GM12865 (cell line): ENCODE measurements around the gene TOMM22.

ENCODE experiments used
- DNase-seq: peaks from one replicate; pipeline ENCODE4 v3.0.0; 2010; ENCODE audit warnings: low read depth
- H3K4me3 ChIP-seq: 2 replicates; pipeline ENCODE4 v1.5.1; 2011; ENCODE audit warnings: mild to moderate bottlenecking, low read depth, low read length, control low read depth
- CTCF ChIP-seq: IDR thresholded peaks from 2 replicates; pipeline ENCODE4 v1.5.1; 2011; ENCODE audit warnings: low read length, control low read depth, low read depth, inconsistent platforms; ENCODE audit not compliant: insufficient read depth; ENCODE audit errors: missing control alignments

Gene TOMM22

DNA sequence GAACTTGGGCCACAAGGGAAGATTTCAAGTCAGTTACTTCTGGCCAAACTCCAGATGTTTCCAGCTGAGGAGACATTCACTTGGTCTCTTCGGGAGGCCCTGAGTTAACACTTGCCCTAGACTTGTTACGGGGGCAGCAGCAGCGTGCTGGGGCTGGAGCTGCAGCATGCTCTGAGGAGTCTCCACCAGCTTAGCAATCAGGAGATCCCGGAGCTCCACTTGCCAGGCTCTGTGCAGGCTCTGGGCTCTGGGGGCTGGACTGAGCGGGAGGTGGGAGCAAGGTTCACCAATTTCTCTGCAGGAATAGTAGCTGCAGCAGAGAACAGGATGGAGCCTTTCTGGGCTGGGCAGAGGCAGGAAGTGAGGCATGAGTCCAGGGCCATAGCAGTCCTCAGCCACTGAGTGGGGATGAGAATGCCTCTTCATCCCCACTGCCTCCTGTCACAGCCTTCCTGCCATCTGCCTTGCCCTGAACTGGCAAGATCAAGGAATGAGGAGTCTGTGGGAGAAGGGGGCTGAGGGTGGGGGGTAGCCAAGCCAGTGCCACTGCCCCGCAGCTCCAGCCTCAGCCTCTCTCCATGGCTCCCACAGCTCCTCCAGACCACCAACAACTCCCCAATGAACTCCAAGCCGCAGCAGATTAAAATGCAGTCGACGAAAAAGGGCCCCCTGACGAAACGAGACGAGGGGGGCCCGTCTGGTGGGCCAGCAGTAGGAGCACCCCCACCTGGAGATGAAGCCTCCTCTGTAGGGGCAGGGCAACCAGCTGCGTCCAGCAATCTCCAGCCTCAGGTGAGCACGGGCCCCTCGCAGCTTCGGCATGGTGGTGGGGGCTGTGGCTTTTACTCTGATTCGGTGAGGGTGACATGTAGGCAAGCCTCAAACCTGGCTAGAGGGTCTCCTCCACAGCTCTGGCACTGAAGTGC lies 47.4 kb downstream of the TOMM22 start:
- TF ChIP-seq CTCF = no peak
- DNase-seq = no peak
- no peak overlapping the region for H3K4me3 ChIP-seq

- no peak for TF ChIP-seq CTCF
- no peak for DNase-seq
- H3K4me3 ChIP-seq = no peak overlapping the region
These were observed 48.2 kb downstream of the TOMM22 start for GRCh38 chr22:38729946-38730345.

DNA sequence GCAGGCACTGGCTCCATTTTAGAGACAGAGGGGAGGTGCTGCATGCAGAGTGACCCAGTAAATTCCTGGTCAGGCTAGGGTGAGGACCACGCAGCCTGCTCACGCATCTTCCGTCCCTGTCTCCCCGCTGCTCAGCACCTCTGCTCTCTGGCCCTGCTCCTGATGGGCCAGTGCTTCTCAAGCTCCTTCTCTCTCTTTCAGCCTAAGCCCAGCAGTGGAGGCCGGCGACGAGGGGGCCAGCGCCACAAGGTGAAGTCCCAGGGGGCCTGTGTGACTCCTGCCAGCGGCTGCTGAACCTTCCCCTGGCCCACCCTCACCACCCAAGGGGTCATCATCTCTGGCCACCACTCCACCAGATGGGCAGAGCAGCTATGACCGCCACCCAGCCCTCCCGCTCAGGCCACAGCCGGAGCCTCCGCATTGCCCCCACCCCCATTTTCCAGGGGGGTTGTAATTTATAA lies 48.7 kb downstream of the TOMM22 start:
- no peak for TF ChIP-seq CTCF
- no peak overlapping the region for H3K4me3 ChIP-seq
- no peak for DNase-seq

GRCh38 chr22:38731703-38732161 lies 50.0 kb downstream of the TOMM22 start:
- H3K4me3 ChIP-seq = no peak overlapping the region
- DNase-seq = no peak
- TF ChIP-seq CTCF = no peak

- no peak for TF ChIP-seq CTCF
- no peak for DNase-seq
- H3K4me3 ChIP-seq = no peak overlapping the region
These were observed 50.6 kb downstream of the TOMM22 start for GRCh38 chr22:38732251-38732815.

GRCh38 chr22:38733329-38733723 lies 51.6 kb downstream of the TOMM22 start:
- peak; percentile 76 for TF ChIP-seq CTCF
- DNase-seq = peak; percentile 55
- no peak overlapping the region for H3K4me3 ChIP-seq
